ENCODE results near the gene SMURF1.

SMURF1 gene

GRCh38 chr7:99034932-99035722 lies 108.8 kb downstream of the SMURF1 start:
- no peak for DNase-seq (ENCODE audit: low read depth, low spot score)
- H3K27ac ChIP-seq: no peak overlapping the region

DNA sequence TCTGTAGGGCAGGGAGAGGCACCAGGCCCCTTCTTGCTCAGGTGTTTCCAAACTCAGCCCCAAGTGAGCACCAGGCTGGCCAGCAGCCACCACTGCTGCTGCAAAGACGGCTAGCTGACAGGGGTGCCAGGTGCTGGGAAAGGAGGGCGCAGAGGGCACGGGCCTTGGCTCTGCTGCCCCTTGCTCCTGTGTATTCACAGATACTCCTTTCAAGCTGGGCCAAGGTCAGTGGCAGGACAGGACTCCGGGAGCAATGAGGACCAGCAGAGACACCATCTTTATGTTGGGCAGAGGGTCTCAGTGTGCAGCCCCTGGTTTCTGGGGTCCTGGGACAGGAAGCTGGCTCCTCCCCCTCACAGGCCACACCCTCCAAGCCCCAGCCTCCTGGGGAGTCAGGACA lies 110.1 kb downstream of the SMURF1 start:
- no peak overlapping the region for H3K27ac ChIP-seq

GRCh38 chr7:99032928-99033327 lies 111.0 kb downstream of the SMURF1 start:
- no peak for DNase-seq (ENCODE audit: low read depth, low spot score)
- no peak overlapping the region for H3K27ac ChIP-seq

More for the DNA sequence above, 110.1 kb downstream of the SMURF1 start:
- no peak for DNase-seq (ENCODE audit: low read depth, low spot score)

- DNase-seq (ENCODE audit: low read depth, low spot score): no peak
- no peak overlapping the region for H3K27ac ChIP-seq
Measured at GRCh38 chr7:99031496-99031895, 112.4 kb downstream of the SMURF1 start.

- no peak for DNase-seq (ENCODE audit: low read depth, low spot score)
- H3K27ac ChIP-seq: no peak overlapping the region
Measured at GRCh38 chr7:99030951-99031350, 113.0 kb downstream of the SMURF1 start.

DNA sequence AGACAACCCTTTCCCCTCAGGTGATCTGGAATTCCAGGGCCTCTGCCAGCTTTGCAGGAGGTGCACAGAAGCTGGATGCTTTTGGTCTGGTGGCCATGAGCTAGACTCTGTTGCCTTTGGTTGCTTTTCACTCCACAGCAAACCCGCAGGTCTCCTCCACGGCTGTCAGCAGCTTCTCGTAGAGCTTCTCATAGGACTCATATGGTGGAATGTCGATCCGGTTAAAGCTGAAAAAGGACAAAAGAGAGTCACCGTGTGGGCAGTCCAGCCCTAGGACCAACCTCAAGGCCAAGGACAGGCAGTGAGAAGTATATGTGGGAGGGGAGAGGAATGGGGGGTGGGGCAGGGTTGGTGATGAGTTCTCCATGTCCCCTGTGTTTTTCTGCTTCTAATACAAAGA lies 113.5 kb downstream of the SMURF1 start:
- no peak for DNase-seq (ENCODE audit: low read depth, low spot score)
- H3K27ac ChIP-seq: no peak overlapping the region

- no peak for DNase-seq (ENCODE audit: low read depth, low spot score)
- H3K27ac ChIP-seq: peak overlapping the region; percentile 1
Measured at GRCh38 chr7:99029466-99030435, 114.2 kb downstream of the SMURF1 start.

DNA sequence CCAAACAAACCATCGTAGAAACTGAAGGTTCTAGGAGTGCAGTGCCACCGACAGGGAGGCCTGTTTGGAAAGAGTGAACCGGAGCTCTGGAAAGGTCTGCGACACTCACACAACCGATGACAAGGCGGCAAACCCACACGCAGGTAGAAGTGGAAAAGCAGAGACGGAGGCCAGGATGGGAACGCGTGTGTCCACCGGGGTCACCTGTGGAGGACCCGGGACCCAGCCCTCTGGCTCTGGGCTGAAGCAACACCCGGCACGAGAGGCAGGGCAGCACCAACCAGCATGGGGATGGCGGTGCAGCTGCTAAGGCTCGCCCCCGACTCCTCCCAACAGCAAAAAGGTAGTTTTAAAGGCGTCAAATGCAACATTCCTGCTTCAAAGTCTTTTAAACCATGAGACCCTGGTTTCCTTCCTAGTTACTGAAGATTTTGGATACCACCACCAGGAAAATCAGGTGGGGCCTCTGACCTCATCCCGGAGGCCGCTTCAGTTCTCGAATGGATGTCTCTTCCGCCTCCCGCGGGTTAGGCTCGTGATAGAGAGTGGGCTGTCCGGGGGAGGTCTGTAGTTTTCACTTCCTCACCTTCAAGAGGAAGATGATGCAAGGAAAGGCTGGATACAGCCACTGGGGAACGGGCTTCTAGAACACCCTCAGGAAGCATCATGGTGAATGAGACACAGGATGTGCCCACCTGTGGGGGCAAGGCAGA lies 115.5 kb downstream of the SMURF1 start:
- DNase-seq (ENCODE audit: low read depth, low spot score): no peak
- no peak overlapping the region for H3K27ac ChIP-seq

GRCh38 chr7:99027841-99028240 lies 116.1 kb downstream of the SMURF1 start:
- no peak overlapping the region for H3K27ac ChIP-seq
- no peak for DNase-seq (ENCODE audit: low read depth, low spot score)

DNA sequence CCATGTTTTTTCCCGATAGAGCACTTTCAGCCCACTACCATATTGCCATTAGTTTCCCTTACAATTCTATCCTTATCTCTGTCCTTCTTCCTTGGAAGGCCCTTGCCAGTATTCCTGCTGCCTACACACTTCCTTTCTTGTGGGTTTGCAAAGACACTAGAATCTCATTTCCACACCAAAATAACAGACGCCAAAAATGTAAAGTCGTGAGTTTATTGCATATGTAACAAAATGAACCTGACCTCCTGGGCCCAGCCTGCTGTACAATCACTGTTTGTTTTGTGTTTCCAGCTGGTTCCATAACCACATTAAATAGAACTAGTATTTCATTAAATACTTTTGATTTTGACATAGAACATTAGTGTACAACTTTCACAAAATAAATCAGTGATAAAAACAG lies 116.7 kb downstream of the SMURF1 start:
- H3K27ac ChIP-seq: no peak overlapping the region
- DNase-seq (ENCODE audit: low read depth, low spot score): no peak

GRCh38 chr7:99024066-99024465 lies 119.8 kb downstream of the SMURF1 start:
- DNase-seq (ENCODE audit: low read depth, low spot score): no peak
- no peak overlapping the region for H3K27ac ChIP-seq

- no peak overlapping the region for H3K27ac ChIP-seq
- DNase-seq (ENCODE audit: low read depth, low spot score): no peak
Measured at GRCh38 chr7:99021941-99022560, 121.9 kb downstream of the SMURF1 start.

DNA sequence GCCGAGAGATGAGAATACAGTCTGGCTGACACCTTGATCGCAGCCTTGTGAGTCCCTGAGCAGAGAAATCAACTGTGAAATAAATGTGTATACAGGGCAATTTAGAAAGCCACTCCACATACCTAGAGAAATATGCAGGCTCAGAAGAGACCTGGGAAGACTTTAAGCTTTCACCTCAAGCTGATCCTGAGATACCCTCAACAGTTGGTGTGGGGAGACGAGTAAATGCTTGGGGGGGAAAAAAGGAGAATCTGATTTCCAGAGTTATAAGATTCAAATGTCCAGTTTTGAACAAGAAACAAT lies 123.5 kb downstream of the SMURF1 start:
- DNase-seq (ENCODE audit: low read depth, low spot score): no peak
- H3K27ac ChIP-seq: no peak overlapping the region

DNA sequence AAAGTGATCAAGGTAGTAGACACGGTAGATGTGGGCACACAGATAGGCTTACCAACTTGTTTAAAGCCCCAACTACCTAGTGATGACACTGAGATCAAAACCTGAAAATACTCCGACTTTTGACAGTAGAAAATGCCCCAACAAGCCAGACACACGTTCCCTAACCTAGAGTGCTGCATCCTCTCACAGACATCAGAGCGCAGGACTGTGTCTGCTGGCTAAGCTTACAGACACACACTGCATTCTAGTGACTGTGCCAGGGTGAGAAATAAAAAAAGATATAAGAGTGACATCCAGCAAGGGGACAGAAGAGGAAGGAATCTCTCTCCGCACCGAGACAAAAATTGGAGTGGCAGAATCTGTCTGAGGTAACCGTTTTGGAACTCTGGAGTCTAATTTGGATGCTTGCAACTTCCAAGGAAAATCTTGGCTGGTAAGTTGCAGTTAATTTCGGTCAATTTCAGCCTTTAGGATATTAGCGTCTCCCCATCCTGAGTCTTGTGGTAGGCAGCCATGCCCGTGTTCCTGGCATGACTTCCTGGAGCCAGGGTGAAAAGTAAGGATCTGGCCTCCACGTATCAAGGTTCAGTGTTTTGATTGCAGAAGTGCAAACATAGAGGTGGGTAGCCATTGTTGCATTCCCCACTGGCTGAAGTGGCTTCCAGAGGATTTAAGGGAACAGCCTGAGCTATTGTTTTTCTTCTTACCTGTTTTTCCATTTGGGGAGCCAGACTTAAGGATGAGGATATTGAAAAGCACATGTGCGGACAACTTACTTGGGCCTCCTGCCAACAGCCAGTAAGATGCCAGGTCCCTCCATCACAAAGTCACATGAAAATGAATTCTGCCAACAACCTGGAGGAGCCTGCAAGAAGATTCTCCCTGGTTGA lies 124.1 kb downstream of the SMURF1 start:
- no peak for DNase-seq (ENCODE audit: low read depth, low spot score)
- no peak overlapping the region for H3K27ac ChIP-seq

GRCh38 chr7:99016196-99016595 lies 127.7 kb downstream of the SMURF1 start:
- DNase-seq (ENCODE audit: low read depth, low spot score): no peak
- no peak overlapping the region for H3K27ac ChIP-seq

DNA sequence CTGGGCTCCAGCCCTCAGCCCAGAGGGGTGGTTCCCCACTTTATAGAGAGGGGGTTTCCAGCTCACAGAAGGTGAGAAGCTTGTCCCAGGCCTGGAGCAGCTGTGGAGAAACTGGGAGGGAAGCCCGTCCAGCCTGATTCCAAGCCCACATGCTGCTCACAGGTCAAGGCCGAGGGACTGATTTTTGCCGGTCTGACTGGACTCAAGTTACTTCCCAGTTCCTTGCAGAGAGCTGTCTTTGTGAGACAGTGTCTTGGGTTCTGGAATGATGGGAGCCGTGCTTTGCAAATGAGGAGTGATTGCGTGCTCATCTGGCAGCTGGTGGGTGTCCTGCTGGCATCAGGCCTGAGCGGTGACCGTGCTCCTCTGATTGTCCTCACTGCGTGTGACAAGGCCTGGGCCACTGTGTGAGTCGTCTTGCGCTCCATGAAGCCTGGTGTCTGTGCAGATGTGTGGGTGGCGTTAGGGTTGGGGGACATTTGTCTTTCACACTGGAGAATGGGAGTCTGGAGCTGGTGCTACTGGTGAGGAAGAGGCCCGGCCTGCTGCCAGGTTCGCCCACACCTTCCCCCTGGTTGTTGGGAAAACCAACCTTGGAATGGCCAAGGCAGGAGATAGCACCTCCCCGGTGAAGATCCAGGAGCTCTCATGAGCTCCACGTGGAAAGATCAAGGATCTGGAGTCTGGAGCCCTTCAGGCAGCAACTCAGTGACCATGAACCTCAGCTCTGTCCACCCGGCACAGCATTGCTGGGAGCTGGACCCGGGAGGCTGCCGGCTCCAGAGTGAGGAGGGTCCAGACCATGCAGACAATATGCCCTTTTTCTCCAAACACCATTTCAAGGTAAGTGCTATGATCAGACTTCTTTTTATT lies 129.6 kb downstream of the SMURF1 start:
- no peak for DNase-seq (ENCODE audit: low read depth, low spot score)
- no peak overlapping the region for H3K27ac ChIP-seq

DNA sequence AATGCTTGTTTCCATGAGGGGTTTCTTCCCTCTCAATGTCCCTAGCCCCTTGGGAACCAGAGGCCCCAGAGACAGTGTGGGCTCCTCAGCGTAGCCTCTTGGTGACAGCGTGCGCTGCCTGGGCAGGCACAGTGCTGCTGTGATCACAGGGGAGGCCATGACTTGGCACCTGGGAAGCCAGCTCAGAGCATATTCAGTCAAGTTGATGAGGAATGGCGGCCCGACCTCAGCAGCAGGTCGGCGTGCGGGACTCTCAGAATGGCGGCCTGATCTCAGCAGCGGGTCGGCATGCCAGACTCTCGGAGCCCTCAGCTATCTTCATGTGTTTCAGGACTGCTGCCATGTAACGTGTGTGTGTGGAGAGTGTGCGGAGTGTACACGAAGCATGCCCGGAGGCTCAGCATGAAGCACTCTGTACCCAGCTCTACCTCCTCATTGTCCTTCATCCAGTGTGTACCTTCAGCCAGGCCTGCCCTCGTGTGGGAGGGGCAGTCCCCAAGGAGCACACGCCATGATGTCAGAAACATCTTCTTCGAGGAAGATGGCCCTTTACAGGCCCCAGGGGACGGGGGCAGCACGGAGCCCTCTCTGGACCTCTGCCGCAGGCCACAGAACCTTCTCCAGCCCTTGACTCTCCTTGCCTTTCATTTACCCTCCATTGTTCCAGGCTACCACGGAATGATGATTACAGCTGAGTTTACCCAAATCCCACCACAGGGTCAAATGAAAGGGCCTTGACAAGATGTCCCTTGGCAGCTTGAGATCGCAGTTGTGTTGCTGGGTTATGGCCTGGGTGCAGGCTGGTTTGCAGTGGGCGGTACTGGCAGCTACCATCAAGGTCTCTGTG lies 130.4 kb downstream of the SMURF1 start:
- no peak for DNase-seq (ENCODE audit: low read depth, low spot score)
- no peak overlapping the region for H3K27ac ChIP-seq

DNA sequence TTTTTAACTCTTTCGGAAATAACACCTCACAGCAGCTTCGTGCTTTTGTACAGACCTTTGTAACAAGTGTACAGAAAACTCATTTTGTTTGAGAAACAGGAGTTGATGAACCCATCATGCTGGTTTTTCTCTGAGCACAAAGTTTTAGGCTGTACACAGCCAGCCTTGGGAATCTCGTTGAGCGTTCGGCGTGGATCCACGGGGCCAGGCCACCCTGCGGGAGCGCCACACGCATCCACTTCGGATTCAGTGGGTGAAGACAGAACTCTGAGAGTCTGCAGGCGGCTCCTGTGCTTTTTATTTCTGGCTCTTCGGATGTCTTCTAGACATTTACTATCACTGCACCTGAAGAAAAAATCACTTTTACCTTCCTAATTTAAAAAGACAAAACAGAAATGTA lies 131.2 kb downstream of the SMURF1 start:
- no peak for DNase-seq (ENCODE audit: low read depth, low spot score)
- H3K27ac ChIP-seq: no peak overlapping the region

Measured in epithelial cell of prostate (primary cell).